ENCODE data around the gene IL6R. TPM values are rescaled to one million over a fixed set of nuclear protein-coding genes. Genes with fewer than 3 reads are reported as not detected.
"Not testable (repeated sequence)": the region's sequence is repeated elsewhere in the genome, so short reads cannot be mapped to it uniquely, and the experiment has no call there.

The IL6R gene
- 0.07 and 0.09 TPM in 2 replicates for total RNA-seq
- long read RNA-seq, result 0 reads

- H3K36me3 Mint-ChIP-seq (ENCODE audit: low read depth), result no peaks in the 10 kb centered on the region
- no peak within 1 kb of the TSS for H3K27ac Mint-ChIP-seq (ENCODE audit: unreplicated experiment)
- no peaks in the 10 kb centered on the region for H3K9me3 Mint-ChIP-seq
- H3K27me3 Mint-ChIP-seq (ENCODE audit: low read depth), result peaks cover 57% of the 10 kb centered on the region
- peaks cover 17% of the 10 kb centered on the region for H3K4me1 Mint-ChIP-seq
- DNase-seq (ENCODE audit: low read depth, low spot score), result peak; percentile 47
- TF ChIP-seq CTCF (conservative IDR thresholded peaks at IDR 0.05), result no peak
- H3K4me3 Mint-ChIP-seq, result peak within 1 kb of the TSS; percentile 70
Measured at GRCh38 chr1:154404984-154405746, at the start of gene IL6R. IL6R (plus strand) TSS chr1:154405343; CDS start chr1:154405630, 287 bp downstream.

GRCh38 chr1:154358519-154358918, 46.6 kb upstream of the IL6R start:
- Mint-ChIP-seq H3K27me3 (ENCODE audit: low read depth) (peaks cover 5% of the 10 kb centered on the region), H3K9me3 (no peaks in the 10 kb centered on the region), H3K4me1 (peaks cover 11% of the 10 kb centered on the region), H3K4me3 (no peak overlapping the region), H3K27ac (ENCODE audit: unreplicated experiment) (no peak overlapping the region), H3K36me3 (ENCODE audit: low read depth) (no peaks in the 10 kb centered on the region)
- no peak for DNase-seq (ENCODE audit: low read depth, low spot score)
- no peak for TF ChIP-seq CTCF (conservative IDR thresholded peaks at IDR 0.05)

GRCh38 chr1:154360288-154360687, 44.9 kb upstream of the IL6R start:
- H3K4me1 Mint-ChIP-seq, result no peaks in the 10 kb centered on the region
- no peaks in the 10 kb centered on the region for H3K36me3 Mint-ChIP-seq (ENCODE audit: low read depth)
- H3K27me3 Mint-ChIP-seq (ENCODE audit: low read depth), result no peaks in the 10 kb centered on the region
- H3K27ac Mint-ChIP-seq (ENCODE audit: unreplicated experiment), result no peak overlapping the region
- TF ChIP-seq CTCF (conservative IDR thresholded peaks at IDR 0.05), result no peak
- no peak for DNase-seq (ENCODE audit: low read depth, low spot score)
- no peak overlapping the region for H3K4me3 Mint-ChIP-seq
- no peaks in the 10 kb centered on the region for H3K9me3 Mint-ChIP-seq

- not testable (repeated sequence) for H3K27me3 Mint-ChIP-seq (ENCODE audit: low read depth); H3K36me3 Mint-ChIP-seq (ENCODE audit: low read depth); H3K4me3 Mint-ChIP-seq; H3K4me1 Mint-ChIP-seq; H3K9me3 Mint-ChIP-seq; DNase-seq (ENCODE audit: low read depth, low spot score); H3K27ac Mint-ChIP-seq (ENCODE audit: unreplicated experiment)
Measured at GRCh38 chr1:154360881-154361280, 44.3 kb upstream of the IL6R start.

GRCh38 chr1:154361357-154361756, 43.8 kb upstream of the IL6R start:
- no peaks in the 10 kb centered on the region for H3K36me3 Mint-ChIP-seq (ENCODE audit: low read depth)
- no peak for TF ChIP-seq CTCF (conservative IDR thresholded peaks at IDR 0.05)
- H3K27ac Mint-ChIP-seq (ENCODE audit: unreplicated experiment), result no peak overlapping the region
- DNase-seq (ENCODE audit: low read depth, low spot score), result no peak
- H3K27me3 Mint-ChIP-seq (ENCODE audit: low read depth), result no peaks in the 10 kb centered on the region
- no peak overlapping the region for H3K4me3 Mint-ChIP-seq
- no peaks in the 10 kb centered on the region for H3K9me3 Mint-ChIP-seq
- no peaks in the 10 kb centered on the region for H3K4me1 Mint-ChIP-seq

GRCh38 chr1:154371436-154371835, 33.7 kb upstream of the IL6R start:
- H3K4me3 Mint-ChIP-seq, result no peak overlapping the region
- no peaks in the 10 kb centered on the region for H3K27me3 Mint-ChIP-seq (ENCODE audit: low read depth)
- H3K9me3 Mint-ChIP-seq, result no peaks in the 10 kb centered on the region
- H3K4me1 Mint-ChIP-seq, result no peaks in the 10 kb centered on the region
- H3K36me3 Mint-ChIP-seq (ENCODE audit: low read depth), result no peaks in the 10 kb centered on the region
- TF ChIP-seq CTCF (conservative IDR thresholded peaks at IDR 0.05), result no peak
- no peak overlapping the region for H3K27ac Mint-ChIP-seq (ENCODE audit: unreplicated experiment)
- DNase-seq (ENCODE audit: low read depth, low spot score), result no peak

- H3K36me3 Mint-ChIP-seq (ENCODE audit: low read depth); H3K27ac Mint-ChIP-seq (ENCODE audit: unreplicated experiment); H3K27me3 Mint-ChIP-seq (ENCODE audit: low read depth); DNase-seq (ENCODE audit: low read depth, low spot score); H3K4me3 Mint-ChIP-seq; H3K9me3 Mint-ChIP-seq; H3K4me1 Mint-ChIP-seq: not testable (repeated sequence)
Measured at GRCh38 chr1:154373777-154374357, 31.3 kb upstream of the IL6R start.
